Measurements from ENCODE around the gene ITPK1.

The ITPK1 gene

DNA sequence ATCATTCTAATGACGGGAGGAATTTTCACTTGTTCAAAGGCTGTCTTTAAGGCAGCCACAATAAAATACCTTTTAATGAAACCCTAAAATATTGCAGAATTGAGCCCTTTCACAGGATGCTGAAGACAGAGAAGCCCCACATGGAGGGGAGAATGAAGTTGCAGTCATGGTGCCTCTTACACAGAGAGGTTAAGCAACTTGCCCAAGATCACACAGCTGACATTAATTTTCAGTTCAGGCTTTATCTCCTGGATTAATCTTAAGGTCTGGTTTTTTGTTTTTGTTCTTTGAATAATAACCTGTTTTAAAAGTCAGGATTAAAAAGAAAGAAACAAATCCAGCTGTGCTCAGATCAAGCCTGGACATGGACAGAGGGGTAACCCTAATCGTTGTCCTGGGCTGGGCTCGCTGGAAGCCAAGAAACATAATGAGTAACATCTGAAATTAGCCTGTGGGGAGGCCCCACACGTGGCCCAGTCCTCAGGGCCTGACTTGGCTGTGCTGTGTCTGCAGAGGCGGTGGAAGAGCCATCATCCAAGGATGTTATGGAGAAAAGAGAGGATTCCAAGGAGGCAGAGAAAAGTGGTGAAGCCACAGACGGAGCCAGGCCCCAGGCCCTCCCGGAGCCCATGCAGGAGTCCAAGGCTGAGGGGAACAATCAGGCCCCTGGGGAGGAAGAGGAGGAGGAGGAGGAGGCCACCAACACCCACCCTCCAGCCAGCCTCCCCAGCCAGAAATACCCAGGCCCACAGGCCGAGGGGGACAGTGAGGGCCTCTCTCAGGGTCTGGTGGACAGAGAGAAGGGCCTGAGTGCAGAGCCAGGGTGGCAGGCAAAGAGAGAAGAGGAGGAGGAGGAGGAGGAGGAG lies 184.8 kb downstream of the ITPK1 start:
- no peak for DNase-seq

DNA sequence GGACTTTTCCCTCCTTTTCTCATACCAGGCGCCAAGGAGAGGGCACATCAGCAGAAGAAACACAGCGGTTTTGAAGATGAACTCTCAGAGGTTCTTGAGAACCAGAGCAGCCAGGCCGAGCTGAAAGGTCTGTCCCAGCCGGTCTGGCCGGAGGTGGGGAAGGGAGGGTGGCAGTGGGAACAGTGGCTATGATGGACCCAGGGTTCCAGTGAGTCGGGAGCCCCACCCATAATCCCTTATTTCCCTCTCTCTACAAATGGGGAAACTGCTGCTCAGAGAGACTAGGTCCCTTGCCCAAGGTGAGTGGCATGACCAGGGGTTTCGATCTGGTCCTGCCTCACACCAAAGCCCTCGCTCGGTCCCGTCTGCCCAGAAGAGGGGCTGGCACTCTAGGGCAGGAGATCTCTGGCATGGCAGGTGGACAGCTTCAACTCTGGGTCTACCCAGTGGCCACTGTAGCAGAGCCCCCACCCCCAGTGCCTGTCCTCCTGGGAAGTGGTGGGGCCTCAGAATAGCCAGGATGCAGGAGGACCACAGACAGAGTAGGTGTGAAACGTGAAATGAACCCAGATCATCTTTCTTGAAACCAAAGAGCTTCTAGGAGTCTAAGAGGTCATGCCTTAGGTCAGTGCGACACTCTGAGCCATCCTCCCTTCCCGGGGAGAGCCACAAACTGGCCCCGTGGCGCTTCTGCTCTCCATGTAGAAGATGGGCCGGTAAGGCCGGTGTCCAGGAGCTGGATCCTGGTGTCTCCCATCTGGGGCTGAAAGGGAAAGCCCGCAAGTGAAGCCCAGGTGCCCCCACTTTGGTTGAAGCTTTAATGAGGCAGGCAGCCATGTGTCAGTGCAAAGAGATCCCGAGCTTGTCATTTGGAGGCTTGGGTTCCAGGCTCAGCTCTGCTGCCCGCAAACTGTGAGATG lies 185.8 kb downstream of the ITPK1 start:
- DNase-seq = no peak

DNA sequence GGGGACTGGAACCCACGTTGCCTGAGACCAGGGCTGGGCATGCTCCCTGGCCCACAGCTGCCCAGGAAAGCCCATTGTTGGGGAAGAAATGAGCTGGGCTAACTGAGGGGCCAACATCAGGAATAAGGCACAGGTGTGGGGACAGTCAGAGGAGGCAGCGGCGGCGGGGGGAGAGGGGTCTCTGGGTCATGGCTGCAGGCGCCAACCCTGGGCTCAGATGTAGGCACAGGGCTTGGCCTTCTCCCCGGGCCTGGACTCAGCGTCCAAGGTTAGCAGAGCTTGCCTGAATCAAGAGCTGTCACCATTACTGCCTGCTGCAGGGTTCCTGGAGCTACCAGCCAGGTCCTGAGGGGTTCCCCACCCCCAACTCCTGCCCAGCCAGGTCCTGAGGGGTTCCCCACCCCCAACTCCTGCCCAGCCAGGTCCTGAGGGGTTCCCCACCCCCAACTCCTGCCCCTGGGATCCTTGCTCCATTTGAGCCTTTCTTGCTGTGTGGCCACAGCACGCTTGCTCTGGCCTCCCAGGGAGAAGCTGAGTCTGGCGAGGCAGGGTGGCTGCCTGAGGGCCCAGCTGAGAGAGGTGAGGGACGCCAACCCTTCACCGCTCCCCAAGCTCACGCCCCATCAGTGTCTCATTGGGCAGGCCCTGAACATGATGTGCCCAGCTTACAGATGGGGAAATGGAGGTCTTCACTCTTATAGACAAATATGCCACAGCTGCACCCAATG lies 186.6 kb downstream of the ITPK1 start:
- no peak for DNase-seq

DNA sequence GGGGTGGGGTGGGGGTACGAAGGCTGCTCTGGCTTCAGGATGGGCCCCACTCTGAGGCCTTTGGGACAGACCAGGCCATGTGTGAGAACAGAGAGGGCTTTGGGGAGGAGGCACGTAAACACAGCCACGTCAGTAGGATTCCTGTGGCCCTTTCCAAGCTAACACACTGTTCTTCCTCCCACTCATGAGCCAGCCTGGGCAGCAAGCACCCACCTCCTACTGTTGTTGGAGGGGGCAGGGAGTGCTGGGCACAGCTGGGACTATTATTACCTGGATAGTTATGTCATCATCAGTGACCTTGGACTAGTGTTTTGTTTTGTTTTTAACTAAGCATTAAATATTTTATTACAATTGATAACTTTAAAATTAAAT lies 187.5 kb downstream of the ITPK1 start:
- DNase-seq = no peak

- no peak for DNase-seq
Measured at GRCh38 chr14:92927349-92928257, 188.1 kb downstream of the ITPK1 start.

DNA sequence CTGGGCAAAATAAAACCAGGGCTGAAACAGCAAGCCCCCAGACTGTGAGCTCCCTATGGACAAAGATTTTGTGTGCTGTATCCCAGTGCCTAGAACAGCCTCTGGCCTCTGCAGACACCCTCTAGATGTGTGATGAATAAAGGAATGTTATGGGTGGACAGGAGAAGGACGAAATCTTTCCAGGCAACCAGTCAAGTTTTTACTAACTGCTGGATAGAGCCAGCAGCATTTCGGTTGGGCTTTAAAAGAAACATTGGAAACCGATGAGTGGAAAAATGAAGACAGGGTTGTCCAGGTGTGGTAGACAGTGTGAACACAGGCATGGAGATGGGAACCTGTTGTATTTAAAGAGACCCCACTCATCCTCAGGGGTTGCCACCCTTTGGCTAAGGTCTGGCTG lies 188.8 kb downstream of the ITPK1 start:
- DNase-seq = no peak

GRCh38 chr14:92926180-92926845 lies 189.4 kb downstream of the ITPK1 start:
- no peak for DNase-seq

DNA sequence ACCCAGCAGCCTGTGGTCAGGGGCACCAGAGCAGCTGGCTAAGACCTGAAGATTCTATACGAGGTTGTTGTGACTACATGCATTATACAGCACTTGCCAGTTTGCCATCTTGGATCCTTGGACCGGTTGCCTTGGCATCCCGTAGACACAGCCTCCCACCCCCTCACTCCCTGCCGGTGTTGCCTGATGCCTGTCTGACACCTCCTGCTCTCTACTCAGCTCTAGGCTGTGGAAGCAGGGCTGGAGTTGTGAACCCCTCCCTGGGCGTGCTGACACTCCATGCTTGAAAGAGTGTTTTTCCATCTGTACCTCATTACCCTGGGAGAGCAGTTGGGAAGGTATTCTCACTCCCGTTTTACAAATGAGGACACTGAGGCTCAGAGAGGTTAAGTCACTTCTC lies 190.3 kb downstream of the ITPK1 start:
- no peak for DNase-seq

GRCh38 chr14:92924247-92924646 lies 191.5 kb downstream of the ITPK1 start:
- DNase-seq = no peak

- DNase-seq = no peak
Measured at GRCh38 chr14:92923744-92924103, 192.0 kb downstream of the ITPK1 start.

GRCh38 chr14:92922883-92923743 lies 192.6 kb downstream of the ITPK1 start, which contains the start of gene CHGA:
Gene CHGA (plus strand): TSS chr14:92923150. CDS start chr14:92923360, 210 bp downstream.
- DNase-seq = peak; percentile 4 to 15

DNA sequence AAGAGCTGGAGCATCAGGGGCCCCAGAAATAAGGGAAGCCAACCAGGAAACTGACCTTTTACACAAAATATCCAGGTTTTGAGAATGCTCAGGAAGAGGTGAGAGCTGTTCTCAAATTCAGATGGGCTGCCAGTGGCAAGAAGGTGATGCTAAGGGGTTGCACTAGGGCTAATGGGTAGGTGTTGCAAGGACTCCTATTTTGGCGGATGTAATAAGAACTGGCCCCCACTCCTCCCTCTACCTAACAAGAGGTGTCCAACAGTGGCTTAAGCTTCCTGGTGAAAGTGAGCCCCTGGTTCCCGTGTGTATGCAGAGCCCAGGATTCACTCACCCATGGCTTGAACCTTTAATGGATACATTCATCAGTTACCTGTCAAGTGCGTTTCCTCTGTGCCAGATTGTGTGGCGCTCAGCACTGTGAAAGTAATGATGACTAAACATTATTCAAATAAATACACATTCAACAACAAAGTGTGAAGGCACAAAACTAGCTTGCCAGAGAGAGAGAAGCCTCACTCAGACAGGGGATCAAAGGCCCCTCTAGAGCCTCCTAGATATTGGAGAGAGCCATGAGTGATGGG lies 193.5 kb downstream of the ITPK1 start:
- no peak for DNase-seq

GRCh38 chr14:92920001-92920400 lies 195.7 kb downstream of the ITPK1 start:
- DNase-seq = no peak

DNA sequence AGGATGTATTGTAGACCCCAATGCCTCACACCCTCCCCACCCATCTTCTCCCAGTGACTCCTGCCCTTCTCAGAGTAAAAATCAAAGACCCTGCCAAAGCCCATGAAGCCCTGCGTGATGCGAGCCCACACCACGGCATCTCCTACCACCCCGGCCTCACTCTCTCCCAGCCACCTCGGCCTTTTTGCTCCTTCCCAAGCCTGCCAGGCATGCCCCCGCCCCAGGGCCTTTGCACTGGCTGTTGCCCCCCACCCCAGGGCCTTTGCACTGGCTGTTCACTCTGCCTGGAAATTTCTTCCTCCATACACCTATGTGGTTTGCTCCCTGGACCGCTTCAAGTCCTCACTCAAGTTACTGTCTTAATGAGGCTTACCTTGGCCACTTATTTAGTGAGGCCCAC lies 197.8 kb downstream of the ITPK1 start:
- no peak for DNase-seq

- DNase-seq = no peak
Measured at GRCh38 chr14:92917041-92917940, 198.4 kb downstream of the ITPK1 start.

DNA sequence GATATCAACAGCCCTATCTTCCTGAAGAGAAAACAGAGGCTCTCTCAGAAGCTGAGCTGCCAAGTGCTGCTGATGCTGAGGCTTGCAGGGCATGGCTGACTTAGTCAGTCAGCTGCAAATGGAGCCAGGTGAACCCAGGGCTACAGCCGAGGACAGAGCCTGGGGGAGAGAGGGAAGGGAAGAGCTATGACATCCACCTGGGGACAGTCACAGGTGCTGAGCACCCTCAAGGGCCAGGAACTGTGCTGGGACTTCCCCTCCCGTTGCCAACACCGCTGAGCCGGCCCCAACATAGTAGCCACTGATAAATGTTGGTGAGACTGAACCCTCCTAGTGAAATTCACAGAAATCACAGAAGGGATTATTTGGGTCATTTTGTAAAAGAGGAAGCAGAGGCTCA lies 199.5 kb downstream of the ITPK1 start:
- no peak for DNase-seq

- DNase-seq = peak; percentile 29 to 36
Measured at GRCh38 chr14:92914087-92914656, 201.6 kb downstream of the ITPK1 start.

DNA sequence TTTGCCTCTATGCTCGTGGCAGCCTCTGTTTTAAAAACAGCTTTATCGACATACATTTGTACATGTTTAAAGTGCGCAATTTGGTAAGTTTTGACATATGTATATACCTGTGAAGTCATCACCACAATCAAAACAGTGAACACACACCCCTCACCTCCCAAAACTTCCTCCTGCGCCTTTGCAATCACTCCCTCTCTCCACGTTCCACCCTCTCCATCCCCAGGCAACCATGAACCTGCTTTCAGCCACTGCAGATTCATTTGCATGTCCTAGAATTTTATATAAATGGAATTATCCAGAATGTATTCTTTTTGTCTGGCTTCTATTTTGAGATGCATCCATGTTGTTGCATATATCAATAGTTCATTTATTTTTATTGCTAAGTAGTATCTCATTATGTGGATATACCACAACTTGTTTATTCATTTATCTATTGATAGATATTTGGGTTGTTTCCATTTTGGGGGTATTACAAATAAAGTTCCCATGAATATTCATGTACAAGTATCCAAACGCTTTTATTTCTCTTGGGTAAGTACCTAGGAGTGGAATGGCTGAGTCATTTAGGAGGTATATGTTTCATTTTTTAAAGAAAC lies 208.3 kb downstream of the ITPK1 start:
- no peak for DNase-seq
